ENCODE data around the gene PLCB4.

Gene PLCB4

GRCh38 chr20:9411833-9412232 lies 342.9 kb downstream of the PLCB4 start:
- TF ChIP-seq FOXP2 (optimal IDR thresholded peaks at IDR 0.05; ENCODE audit: borderline replicate concordance, extremely low read depth, extremely low read length, insufficient read depth), result no peak

GRCh38 chr20:9412309-9412708 lies 343.4 kb downstream of the PLCB4 start:
- TF ChIP-seq SIN3A (IDR thresholded peaks at IDR 0.05; ENCODE audit: borderline replicate concordance, insufficient read depth, low read length), result no peak
- no peak for TF ChIP-seq REST (IDR thresholded peaks at IDR 0.05; ENCODE audit: insufficient read depth in 1 of 2, low read depth in 2 of 2, low read length in 2 of 2)
- no peak for TF ChIP-seq TAF1 (IDR thresholded peaks at IDR 0.05; ENCODE audit: borderline replicate concordance, insufficient read depth, low read length)
- no peak for TF ChIP-seq FOXP2 (optimal IDR thresholded peaks at IDR 0.05; ENCODE audit: borderline replicate concordance, extremely low read depth, extremely low read length, insufficient read depth)
- TF ChIP-seq POLR2AphosphoS5 (IDR thresholded peaks at IDR 0.05; ENCODE audit: low read depth, low read length), result no peak

GRCh38 chr20:9413001-9413400 lies 344.1 kb downstream of the PLCB4 start:
- TF ChIP-seq FOXP2 (optimal IDR thresholded peaks at IDR 0.05; ENCODE audit: borderline replicate concordance, extremely low read depth, extremely low read length, insufficient read depth) (no peak), REST (IDR thresholded peaks at IDR 0.05; ENCODE audit: insufficient read depth in 1 of 2, low read depth in 2 of 2, low read length in 2 of 2) (no peak), POLR2AphosphoS5 (IDR thresholded peaks at IDR 0.05; ENCODE audit: low read depth, low read length) (no peak), TAF1 (IDR thresholded peaks at IDR 0.05; ENCODE audit: borderline replicate concordance, insufficient read depth, low read length) (no peak), SIN3A (IDR thresholded peaks at IDR 0.05; ENCODE audit: borderline replicate concordance, insufficient read depth, low read length) (no peak)

GRCh38 chr20:9415426-9415825 lies 346.5 kb downstream of the PLCB4 start:
- TF ChIP-seq TAF1 (IDR thresholded peaks at IDR 0.05; ENCODE audit: borderline replicate concordance, insufficient read depth, low read length) (no peak), FOXP2 (optimal IDR thresholded peaks at IDR 0.05; ENCODE audit: borderline replicate concordance, extremely low read depth, extremely low read length, insufficient read depth) (no peak), REST (IDR thresholded peaks at IDR 0.05; ENCODE audit: insufficient read depth in 1 of 2, low read depth in 2 of 2, low read length in 2 of 2) (no peak), POLR2AphosphoS5 (IDR thresholded peaks at IDR 0.05; ENCODE audit: low read depth, low read length) (no peak), SIN3A (IDR thresholded peaks at IDR 0.05; ENCODE audit: borderline replicate concordance, insufficient read depth, low read length) (no peak)

- TF ChIP-seq SIN3A (IDR thresholded peaks at IDR 0.05; ENCODE audit: borderline replicate concordance, insufficient read depth, low read length), result no peak
- no peak for TF ChIP-seq FOXP2 (optimal IDR thresholded peaks at IDR 0.05; ENCODE audit: borderline replicate concordance, extremely low read depth, extremely low read length, insufficient read depth)
- TF ChIP-seq POLR2AphosphoS5 (IDR thresholded peaks at IDR 0.05; ENCODE audit: low read depth, low read length), result no peak
- no peak for TF ChIP-seq REST (IDR thresholded peaks at IDR 0.05; ENCODE audit: insufficient read depth in 1 of 2, low read depth in 2 of 2, low read length in 2 of 2)
- no peak for TF ChIP-seq TAF1 (IDR thresholded peaks at IDR 0.05; ENCODE audit: borderline replicate concordance, insufficient read depth, low read length)
Measured at GRCh38 chr20:9416421-9416820, 347.5 kb downstream of the PLCB4 start.

All from PFSK-1 (cell line).